A549 (cell line): Measurements from ENCODE around the gene HDDC2. TPM values are rescaled to one million over a fixed set of nuclear protein-coding genes. Genes with fewer than 3 reads are reported as not detected.

Source experiments
- ATAC-seq, 2 experiments: fragments of 200-7000 bp in 1 of 2; fragments of >200 bp in 1 of 2; cut with Nextera tagmentation in 1 of 2; cut with Tn5 transposase in 1 of 2; 3 replicates each; pipeline versions ENCODE4 v1.8.0 to v1.9.1; 2018 to 2020; ENCODE audit warnings: mild to moderate bottlenecking in 1 of 2, moderate library complexity in 1 of 2
- CTCF ChIA-PET: fragments of 300-600 bp; sonication (Branson Sonifier 250); formaldehyde crosslinking; extraction: SDS; loops from one replicate; lab custom pipeline; 2021; ENCODE audit warnings: antibody characterized with exemption, inconsistent platforms; lab: Yijun Ruan, JAX
- POLR2A ChIA-PET: fragments of 350-600 bp; formaldehyde crosslinking; extraction: SDS; loops from one replicate; lab custom pipeline; 2021; ENCODE audit warnings: antibody characterized with exemption, inconsistent platforms; lab: Yijun Ruan, JAX
- DNase-seq, 2 experiments: peaks; one replicate each; pipeline versions ENCODE4 v3.0.0 to v3.0.0-alpha.2; 2011 to 2016; ENCODE audit warnings: low read depth in 1 of 2, low spot score in 1 of 2
- FAIRE-seq: peaks from 2 replicates; lab custom pipeline; 2011; peaks lifted over from hg19 to GRCh38; lab: Jason Lieb, UNC
- H3K27ac ChIP-seq, 2 experiments: fragments of >200 bp; sonication (Bioruptor Twin); formaldehyde crosslinking; 3 replicates each; pipeline ENCODE4 v1.5.1; 2016 to 2017
- H3K4me1 ChIP-seq: fragments of >200 bp; sonication (Bioruptor Twin); formaldehyde crosslinking; 3 replicates; pipeline ENCODE4 v1.6.1; 2016
- H3K4me2 ChIP-seq: fragments of >200 bp; sonication (Bioruptor Twin); formaldehyde crosslinking; 3 replicates; pipeline ENCODE4 v1.6.1; 2016
- H3K4me3 ChIP-seq: fragments of >200 bp; sonication (Bioruptor Twin); formaldehyde crosslinking; 3 replicates; pipeline ENCODE4 v1.5.1; 2016
- H3K9me3 ChIP-seq: fragments of >200 bp; sonication (Bioruptor Twin); formaldehyde crosslinking; 3 replicates; pipeline ENCODE4 v1.6.1; 2016
- BHLHE40 ChIP-seq: IDR thresholded peaks from 2 replicates; pipeline ENCODE4 v1.6.1; 2012; ENCODE audit warnings: low read depth, low read length, inconsistent platforms
- CBX2 ChIP-seq: fragments of 200-600 bp; sonication (generic); IDR thresholded peaks from 2 replicates; pipeline ENCODE4 v1.6.1; 2016; ENCODE audit warnings: low read depth, mild to moderate bottlenecking, borderline replicate concordance
- CHD2 ChIP-seq: fragments of 150-350 bp; IDR thresholded peaks from 2 replicates; pipeline ENCODE4 v1.6.1; 2014; ENCODE audit warnings: low read length; ENCODE audit not compliant: partially characterized antibody
- ESRRA ChIP-seq: fragments of 150-350 bp; IDR thresholded peaks from 2 replicates; pipeline ENCODE4 v1.6.1; 2014; ENCODE audit warnings: mild to moderate bottlenecking, low read length, borderline replicate concordance
- HMGXB4 ChIP-seq: fragments of 250-450 bp; sonication (Bioruptor Pico); IDR thresholded peaks from 2 replicates; pipeline ENCODE4 v1.5.0; 2021; ENCODE audit warnings: mild to moderate bottlenecking, moderate library complexity, borderline replicate concordance
- HOXB13 ChIP-seq: fragments of 250-450 bp; sonication (Bioruptor Pico); IDR thresholded peaks from 2 replicates; pipeline ENCODE4 v1.5.0; 2020; ENCODE audit warnings: low read depth, mild to moderate bottlenecking, moderate library complexity
- JUN ChIP-seq, 2 experiments: fragments of >200 bp; sonication (Bioruptor Twin); formaldehyde crosslinking; IDR thresholded peaks; 2 replicates in 1 of 2; 3 replicates in 1 of 2; pipeline ENCODE4 v1.6.1; 2016 to 2017
- MAFK ChIP-seq: fragments of 450-650 bp; IDR thresholded peaks from 2 replicates; pipeline ENCODE4 v1.6.1; 2014; ENCODE audit not compliant: partially characterized antibody
- MAZ ChIP-seq: fragments of 150-350 bp; IDR thresholded peaks from 2 replicates; pipeline ENCODE4 v1.6.1; 2014; ENCODE audit warnings: antibody characterized with exemption, low read depth, low read length, borderline replicate concordance
- NFE2L2 ChIP-seq: fragments of 150-350 bp; conservative IDR thresholded peaks from 2 replicates; pipeline ENCODE4 v1.6.1; 2014; ENCODE audit warnings: low read length
- PHF8 ChIP-seq: fragments of 200-600 bp; sonication (generic); IDR thresholded peaks from 2 replicates; pipeline ENCODE4 v1.6.1; 2016; ENCODE audit warnings: low read depth, mild to moderate bottlenecking, antibody characterized with exemption, moderate library complexity, borderline replicate concordance
- POLR2A ChIP-seq: IDR thresholded peaks from 2 replicates; pipeline ENCODE4 v1.6.1; 2012; ENCODE audit warnings: mild to moderate bottlenecking, low read length
- RARB ChIP-seq: fragments of 250-450 bp; sonication (Bioruptor Pico); IDR thresholded peaks from 2 replicates; pipeline ENCODE4 v1.8.0; 2021; ENCODE audit warnings: mild to moderate bottlenecking, moderate library complexity
- REST ChIP-seq: fragments of 200-600 bp; sonication (generic); IDR thresholded peaks from 2 replicates; pipeline ENCODE4 v1.6.1; 2016; ENCODE audit warnings: antibody characterized with exemption, mild to moderate bottlenecking, moderate library complexity
- SREBF2 ChIP-seq: fragments of 450-650 bp; IDR thresholded peaks from 2 replicates; pipeline ENCODE4 v1.6.1; 2014; ENCODE audit warnings: mild to moderate bottlenecking, moderate library complexity
- TP53 ChIP-seq: fragments of 250-450 bp; sonication (Bioruptor Pico); IDR thresholded peaks from 2 replicates; pipeline ENCODE4 v1.5.0; 2021; ENCODE audit warnings: mild to moderate bottlenecking, moderate library complexity
- USF2 ChIP-seq: fragments of 450-650 bp; IDR thresholded peaks from 2 replicates; pipeline ENCODE4 v1.6.1; 2014; ENCODE audit warnings: antibody characterized with exemption
- ZC3H11A ChIP-seq: fragments of 450-650 bp; IDR thresholded peaks from 2 replicates; pipeline ENCODE4 v1.6.1; 2014; ENCODE audit warnings: antibody characterized with exemption, mild to moderate bottlenecking
- ZNF302 ChIP-seq: fragments of 250-450 bp; sonication (Bioruptor Pico); IDR thresholded peaks from 2 replicates; pipeline ENCODE4 v1.9.0; 2021; ENCODE audit warnings: inconsistent platforms, mild to moderate bottlenecking, moderate library complexity
- WGBS: methylation state at CpG from one replicate; pipeline ENCODE4 v1.1.6; 2017; ENCODE audit errors: missing lambda C conversion rate; 5-methylcytosine and 5-hydroxymethylcytosine counted together
- polyA plus RNA-seq, 4 experiments: library from polyadenylated mRNA; depleted of rRNA in 3 of 4; stranded (reverse); fragments of >200 nt; fragmentation: RNase III in 1 of 4; extraction: RNeasy Plus Mini Kit Qiagen cat#74134 plus additional on column Dnase treatment in 1 of 4; gene quantifications; 2 replicates in 3 of 4; 3 replicates in 1 of 4; pipeline ENCODE4 v1.2.3, GENCODE V29; 2011 to 2017
- TF ChIP-seq, protein P1 (sequence below): fragments of >200 bp; sonication (Bioruptor Twin); formaldehyde crosslinking; IDR thresholded peaks from 2 replicates; pipeline ENCODE4 v1.6.1; 2016

The HDDC2 gene
- polyA plus RNA-seq, 2 of the 4 experiments (the other 2 are of a cell fraction): 107 to 216 TPM

- TF ChIP-seq BHLHE40 (no peak), REST (no peak), ZNF302 (no peak), CBX2 (no peak), MAFK (no peak), SREBF2 (no peak), TP53 (CRISPR knock-in tag) (no peak), ZC3H11A (no peak), USF2 (no peak), JUN (IDR thresholded peaks at IDR 0.05) (no peak), HMGXB4 (CRISPR knock-in tag) (no peak), CHD2 (no peak), RARB (CRISPR knock-in tag) (no peak), NFE2L2 (no peak), ESRRA (no peak), HOXB13 (no peak), PHF8 (no peak), POLR2A (no peak), MAZ (no peak)
- TF ChIP-seq, protein P1, sequence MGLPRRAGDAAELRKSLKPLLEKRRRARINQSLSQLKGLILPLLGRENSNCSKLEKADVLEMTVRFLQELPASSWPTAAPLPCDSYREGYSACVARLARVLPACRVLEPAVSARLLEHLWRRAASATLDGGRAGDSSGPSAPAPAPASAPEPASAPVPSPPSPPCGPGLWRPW: no peak
- Histone ChIP-seq H3K4me1 (no peaks in the 10 kb centered on the region), H3K4me2 (no peak overlapping the region), H3K4me3 (no peak overlapping the region), H3K9me3 (no peaks in the 10 kb centered on the region), H3K27ac (no peak overlapping the region)
- POLR2A ChIA-PET: no interaction called here
- FAIRE-seq: no peak
- CTCF ChIA-PET: interaction anchor here (1.6 kb wide), 1 partner anchor 17 kb away, joined by 9 read pairs; no protein-coding TSS in a partner anchor
- 97% methylated on average over 1 of the region's 1 CpG for WGBS
- DNase-seq: no peak
- no peak for ATAC-seq
Measured at GRCh38 chr6:125294036-125294435, 7.7 kb downstream of the HDDC2 start.

- ATAC-seq (no peak), DNase-seq (no peak), FAIRE-seq (no peak)
- Histone ChIP-seq H3K4me1 (no peaks in the 10 kb centered on the region), H3K4me2 (no peak overlapping the region), H3K9me3 (no peaks in the 10 kb centered on the region), H3K4me3 (no peak overlapping the region), H3K27ac (no peak overlapping the region)
- 92% methylated on average over 3 of the region's 3 CpGs for WGBS
- POLR2A ChIA-PET: no interaction called here
- CTCF ChIA-PET: interaction anchor here (0.8 to 1.6 kb wide), 2 partner anchors 18 to 423 kb away, joined by 3 to 9 read pairs; no protein-coding TSS in a partner anchor
- no peak for TF ChIP-seq TP53 (CRISPR knock-in tag)
- TF ChIP-seq, all 56 proteins: peak for 0
Measured at GRCh38 chr6:125293587-125293986, 8.2 kb downstream of the HDDC2 start.
